Ramos (cell line): ENCODE data around the gene SSH2.

Source experiments
- in situ Hi-C: fragments of 300-500 bp; cut with MboI; formaldehyde crosslinking; loops from one replicate; pipeline ENCODE4 v1.14.3; 2022; ENCODE audit warnings: low sequenced_read_pairs; ENCODE audit not compliant: unreplicated experiment

SSH2 gene

DNA sequence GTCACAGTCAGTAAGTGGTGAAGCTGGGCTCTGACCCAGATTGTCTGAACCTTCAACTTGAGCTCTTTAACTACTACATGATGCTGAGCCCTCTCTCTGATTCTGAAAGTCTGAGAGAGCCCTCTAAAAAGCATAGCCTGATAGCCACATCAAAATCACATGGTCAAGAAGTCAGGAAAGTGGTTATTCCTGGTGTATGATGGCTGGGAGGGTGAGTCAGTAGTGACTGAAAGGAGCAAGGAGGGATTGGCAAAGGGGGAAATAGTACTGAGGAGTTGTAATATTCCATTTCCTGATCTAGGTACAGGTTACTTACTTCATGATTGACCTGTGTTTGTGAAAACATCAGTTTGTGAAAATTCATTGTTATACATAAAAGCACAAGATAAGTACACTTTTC lies 89.1 kb downstream of the SSH2 start:
- in situ Hi-C loops, result no loop called here

DNA sequence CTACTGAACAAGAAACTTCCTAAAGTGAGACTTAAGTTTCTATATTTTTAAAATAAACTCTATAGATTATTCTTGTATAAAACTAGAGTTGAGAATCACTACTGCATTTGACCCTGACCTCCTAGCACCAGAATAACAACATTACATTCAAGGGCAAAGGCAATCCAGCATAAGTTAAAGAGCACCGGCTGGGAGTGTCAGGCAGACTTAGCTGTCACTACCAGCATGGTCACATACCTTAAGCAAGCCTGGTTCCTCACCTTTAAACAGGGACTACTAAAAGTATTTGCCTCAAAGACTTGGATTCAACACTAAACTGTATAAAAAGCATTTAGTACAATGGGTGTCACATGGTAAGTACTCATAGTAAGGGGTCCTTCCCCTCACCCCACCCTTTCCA lies 90.4 kb downstream of the SSH2 start:
- in situ Hi-C loops, result no loop called here

DNA sequence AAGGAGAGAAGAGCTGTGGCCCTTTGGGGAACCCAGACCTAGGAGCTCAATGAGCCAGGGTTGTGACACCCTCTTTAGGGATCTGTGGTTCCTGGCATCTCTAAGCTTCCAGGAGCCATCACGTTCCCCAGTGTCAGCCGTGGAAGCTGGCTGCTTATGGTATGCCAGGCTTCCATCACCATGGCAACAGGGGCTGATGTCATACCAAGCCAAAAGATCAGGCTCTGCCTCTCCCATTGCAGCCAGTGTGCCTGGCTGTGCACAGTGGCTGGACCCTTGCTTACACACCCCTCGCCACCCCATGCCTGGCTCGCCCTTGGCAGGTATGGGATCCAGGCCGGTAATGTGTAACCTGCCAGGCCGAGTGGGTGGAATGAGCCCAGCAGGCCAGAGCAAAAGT lies 91.1 kb downstream of the SSH2 start:
- in situ Hi-C loops, result no loop called here

DNA sequence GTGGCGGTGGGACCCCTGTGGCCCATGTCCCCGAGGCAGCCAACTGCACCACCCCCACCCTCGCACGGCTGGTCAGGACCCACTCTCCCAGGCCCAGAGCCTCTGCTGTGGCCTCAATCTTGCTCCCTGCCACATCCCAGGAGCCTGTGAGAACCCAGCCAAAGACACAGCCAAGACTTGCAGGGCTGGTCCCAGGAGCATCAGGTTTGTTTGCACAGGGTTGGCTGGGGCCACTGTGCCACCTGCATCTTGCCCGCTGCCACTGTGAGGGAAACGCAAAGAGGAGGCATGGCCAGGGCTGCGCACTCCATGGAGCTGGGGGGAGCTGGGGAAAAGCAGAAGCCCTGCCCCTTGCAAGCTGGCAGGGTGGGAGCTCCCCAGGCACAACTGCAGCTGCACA lies 92.5 kb downstream of the SSH2 start:
- in situ Hi-C loops, result no loop called here

DNA sequence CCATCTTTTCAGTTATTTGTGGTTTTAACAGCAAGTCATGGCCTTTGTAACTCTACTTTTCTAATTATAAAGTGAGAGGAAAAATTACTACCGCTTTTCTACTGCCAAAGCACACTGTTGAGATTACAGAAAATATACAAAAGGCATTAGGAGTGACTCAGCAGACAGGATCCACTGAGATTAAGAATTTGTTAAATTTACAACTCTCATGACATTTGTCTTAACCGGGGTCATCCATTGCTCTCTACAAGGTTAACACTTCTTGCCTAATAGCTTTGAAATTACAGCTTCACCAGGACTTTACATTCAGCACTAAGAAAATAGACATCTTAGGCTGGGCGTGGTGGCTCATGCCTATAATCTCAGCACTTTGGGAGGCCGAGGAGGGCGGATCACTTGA lies 93.4 kb downstream of the SSH2 start:
- in situ Hi-C loops, result no loop called here

DNA sequence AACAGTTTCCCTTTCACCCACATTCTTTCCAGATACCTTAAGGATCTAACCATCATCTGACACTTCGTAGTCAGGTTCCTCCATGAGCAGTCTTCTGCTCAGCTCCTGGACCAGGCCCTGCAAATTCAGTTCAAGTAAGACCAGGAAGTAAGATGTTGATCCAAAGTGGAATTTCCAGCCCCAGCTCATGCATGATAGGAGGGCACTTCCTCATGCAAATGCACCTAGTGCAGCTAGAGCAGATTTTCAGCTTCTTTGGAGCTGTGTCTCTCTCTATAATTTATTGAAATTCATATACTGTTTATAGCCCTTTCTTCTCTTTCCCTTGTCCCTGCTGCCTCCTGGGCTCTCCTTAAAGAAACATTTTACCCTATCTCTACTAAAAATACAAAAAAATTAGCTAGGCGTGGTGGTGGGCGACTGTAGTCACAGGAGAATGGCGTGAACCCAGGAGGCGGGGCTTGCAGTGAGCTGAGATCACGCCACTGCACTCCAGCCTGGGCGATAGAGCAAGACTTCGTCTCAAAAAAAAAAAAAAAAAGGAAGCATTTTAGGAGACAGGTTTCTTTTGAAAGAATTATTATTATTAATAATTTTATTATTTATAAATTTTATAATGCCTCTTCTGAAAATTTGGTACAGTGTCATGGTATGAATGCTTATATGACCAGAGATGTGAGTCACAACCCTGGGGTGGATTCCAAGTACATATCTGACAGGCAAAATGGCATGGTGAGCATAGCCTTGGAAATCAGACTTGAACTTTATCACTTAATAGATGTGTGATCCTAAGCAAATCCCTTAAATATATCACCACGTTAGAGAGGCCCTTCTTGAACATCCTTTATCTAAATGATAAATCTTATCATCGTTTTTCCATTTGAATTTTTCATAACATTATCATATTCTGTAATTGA lies 94.3 kb downstream of the SSH2 start:
- in situ Hi-C loops, result no loop called here

DNA sequence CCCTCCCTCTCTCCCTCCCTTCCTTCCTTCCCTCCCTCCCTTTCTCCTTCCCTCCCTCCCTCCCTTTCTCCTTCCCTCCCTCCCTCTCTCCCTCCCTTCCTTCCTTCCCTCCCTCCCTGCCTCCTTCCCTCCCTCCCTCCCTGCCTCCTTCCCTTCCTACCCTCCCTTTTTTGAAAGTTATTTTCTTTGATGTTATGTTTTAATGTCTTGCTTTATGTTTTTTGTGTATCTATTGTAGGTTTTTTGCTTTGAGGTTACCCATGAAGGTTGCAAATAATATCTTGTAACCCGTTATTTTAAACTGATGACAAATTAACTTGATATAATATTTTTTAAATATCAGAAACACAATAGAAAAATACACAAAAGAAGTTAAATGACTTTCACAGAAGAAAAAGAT lies 96.2 kb downstream of the SSH2 start:
- in situ Hi-C loops, result no loop called here

DNA sequence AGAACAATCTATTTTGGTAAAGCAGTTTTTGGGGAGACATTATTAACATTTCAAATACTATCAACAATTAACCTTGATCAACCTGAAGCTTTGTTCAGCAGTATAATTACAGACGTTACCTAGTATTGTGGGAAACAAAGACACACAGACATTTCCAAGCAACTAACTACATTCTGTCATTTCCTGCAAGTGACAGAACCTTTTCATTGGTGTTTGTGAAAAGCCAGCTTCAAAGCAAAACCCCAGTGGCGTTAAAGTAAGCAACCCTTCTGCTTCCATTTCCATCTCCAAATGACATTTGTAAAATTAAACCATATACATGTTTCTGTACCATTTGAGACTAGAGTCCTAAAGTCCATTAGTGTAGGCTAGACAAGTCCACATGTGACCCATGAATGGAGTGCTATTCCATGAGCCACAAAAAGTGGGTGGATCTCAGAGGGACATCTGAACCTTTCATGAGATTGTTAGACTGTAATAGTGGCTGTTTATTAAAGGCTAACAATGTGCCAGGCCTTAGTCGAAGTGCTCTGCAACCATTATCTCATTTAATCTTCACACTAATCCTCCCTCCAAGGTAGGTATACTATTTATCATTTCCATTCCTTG lies 101.2 kb downstream of the SSH2 start:
- in situ Hi-C loops, result no loop called here

DNA sequence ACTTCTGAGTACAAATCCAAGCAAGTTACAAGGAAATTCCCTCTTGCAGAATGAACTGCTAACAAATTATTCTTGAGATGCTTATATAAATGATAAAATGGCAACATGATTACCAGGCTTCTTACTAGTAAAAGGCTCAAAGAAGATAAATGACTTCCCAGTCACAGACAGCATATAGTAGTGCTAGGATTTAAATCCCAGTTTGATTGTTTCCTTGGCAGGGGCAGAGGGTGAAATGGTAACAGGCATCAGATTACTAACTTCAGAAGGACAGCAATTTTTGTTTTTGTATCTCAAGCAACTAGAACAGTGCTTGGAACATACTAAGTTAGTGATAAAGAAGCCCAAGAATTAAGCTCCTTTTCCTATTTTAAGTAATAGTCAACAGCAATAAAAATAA lies 102.8 kb downstream of the SSH2 start:
- in situ Hi-C loops, result no loop called here

DNA sequence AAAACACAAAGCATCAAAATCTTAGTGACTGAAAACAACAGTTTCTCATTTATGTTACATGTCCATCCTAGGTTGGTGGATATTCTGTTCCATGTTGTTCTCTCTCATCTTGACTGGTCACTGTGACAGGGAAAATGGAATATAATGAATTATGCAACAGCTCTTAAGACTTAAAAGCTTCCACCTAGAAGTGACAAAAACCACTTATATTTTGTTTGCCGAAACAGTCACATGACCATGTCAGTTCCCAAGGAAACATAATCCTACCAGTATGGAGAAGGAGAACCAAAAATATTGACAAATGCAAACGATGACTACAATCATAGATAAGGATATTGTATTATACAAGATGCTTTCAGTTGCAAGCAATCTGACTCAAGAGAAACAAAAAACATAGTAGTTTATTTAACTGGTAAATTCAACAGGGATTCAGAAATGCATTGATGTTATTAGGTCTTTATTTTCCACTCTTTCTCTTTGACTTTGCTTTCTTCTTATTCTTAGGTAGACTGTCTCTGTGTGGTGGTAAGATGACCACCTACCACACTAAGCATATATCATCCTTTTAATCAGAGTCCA lies 103.8 kb downstream of the SSH2 start:
- in situ Hi-C loops, result no loop called here

DNA sequence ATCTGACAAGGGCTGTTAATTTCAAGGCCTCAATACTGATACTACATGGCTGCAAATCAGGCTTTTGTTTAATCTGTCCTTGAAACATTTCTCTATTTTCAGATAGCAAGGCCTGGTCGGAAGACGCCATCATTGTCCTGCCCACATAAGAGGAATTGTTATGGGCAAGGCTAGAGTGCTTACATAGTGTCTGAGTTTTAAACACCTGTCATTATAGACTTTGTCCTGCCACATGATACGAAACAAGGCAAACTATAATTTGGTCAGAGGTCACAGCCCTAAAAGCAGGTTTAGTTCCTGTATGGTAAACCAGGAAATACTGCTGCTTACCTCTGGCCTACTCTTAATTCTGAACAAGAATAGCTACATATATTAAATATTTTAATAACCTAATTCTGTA lies 104.4 kb downstream of the SSH2 start:
- in situ Hi-C loops, result no loop called here

DNA sequence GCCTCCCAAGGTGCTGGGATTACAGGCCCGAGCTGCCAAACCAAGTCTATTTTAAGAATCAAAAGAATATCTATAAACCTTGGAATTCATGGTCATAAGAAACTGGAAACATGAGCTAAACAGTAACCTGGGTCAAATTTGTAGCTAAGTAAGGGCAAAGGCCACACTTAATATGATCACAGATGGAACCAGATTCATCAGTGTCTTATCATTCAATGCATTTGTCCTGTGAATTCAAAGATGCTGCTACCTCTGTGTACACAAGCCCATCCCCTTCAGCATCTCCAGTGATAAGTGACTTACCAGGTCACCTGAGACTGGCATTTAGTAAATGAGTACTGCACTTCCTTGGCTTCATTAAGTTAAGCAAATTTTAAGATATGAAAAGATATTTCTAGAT lies 108.1 kb downstream of the SSH2 start:
- in situ Hi-C loops, result no loop called here

DNA sequence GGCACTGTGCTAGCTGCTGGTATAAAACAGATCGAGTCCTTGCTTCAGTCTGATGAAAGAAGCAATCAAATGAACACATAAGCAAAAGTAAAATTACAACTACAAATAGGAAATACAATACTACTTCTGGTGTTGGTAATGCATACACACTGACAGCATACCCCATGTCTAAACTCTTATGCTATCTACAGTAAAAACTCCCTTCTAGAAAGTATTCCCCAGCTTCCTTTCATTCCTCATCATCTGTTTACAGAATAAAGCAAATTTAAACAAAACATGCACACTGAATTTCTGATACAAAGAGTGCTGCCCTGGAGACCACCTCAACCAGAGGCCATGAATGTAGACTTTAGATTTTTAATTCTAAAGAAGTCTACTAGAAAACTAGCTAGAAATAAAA lies 109.6 kb downstream of the SSH2 start:
- in situ Hi-C loops, result no loop called here

DNA sequence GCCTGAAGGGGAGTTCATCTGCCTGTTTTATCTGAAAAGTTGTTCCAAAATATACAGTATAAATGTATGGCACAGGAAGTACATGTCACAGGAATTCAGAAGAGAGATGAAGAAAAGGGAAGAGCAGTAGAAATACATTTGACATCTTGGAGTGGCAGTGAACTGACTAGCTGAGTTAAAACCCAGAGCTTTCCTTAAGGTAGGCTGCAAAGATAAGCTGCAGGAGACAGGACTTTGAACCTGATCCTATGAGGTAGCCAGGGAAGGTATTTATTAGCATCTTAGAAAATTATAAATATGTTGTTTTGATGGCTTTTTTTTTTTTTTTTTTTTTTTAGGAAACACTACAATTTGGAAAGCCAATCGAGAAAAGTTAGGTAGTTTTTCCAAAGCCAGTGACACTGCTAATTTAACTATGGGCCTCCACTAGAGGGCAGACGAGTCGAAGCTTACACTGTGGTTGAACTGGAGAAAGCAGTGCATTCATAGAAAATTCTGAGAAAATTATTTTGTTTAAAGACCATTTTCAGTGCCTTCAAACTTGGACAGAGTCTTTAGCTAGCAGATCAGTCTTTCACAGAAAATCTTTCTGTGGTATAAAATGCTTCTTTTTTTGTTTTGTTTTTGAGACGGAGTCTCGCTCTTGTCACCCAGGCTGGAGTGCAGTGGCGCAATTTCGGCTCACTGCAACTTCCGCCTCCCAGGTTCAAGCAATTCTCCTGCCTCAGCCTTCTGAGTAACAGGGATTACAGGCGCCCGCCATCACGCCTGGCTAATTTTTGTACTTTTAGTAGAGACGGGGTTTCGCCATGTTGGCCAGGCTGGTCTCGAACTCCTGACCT lies 122.3 kb downstream of the SSH2 start:
- in situ Hi-C loops, result loop anchor here (5.0 to 10.0 kb wide), 3 partner anchors 120 to 287 kb away; no protein-coding TSS in a partner anchor

DNA sequence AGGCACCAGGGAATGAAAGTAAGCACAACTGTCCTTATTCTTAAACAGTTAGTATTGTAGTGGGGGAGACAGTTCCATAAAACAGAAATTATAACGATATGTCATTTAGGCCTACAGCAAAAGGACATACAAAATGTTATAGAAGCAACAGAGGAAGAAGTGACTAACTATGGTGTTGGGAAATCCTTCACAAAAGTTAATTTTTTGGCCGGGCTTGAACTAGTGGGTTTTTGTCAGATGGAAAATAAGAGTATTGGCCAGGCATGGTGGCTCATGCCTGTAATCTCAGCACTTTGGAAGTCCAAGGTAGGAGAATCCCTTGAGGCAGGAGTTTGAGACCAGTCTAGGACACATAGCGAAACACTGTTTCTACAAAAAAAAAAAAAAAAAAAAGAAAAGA lies 127.8 kb downstream of the SSH2 start:
- in situ Hi-C loops, result loop anchor here (10.0 kb wide), 2 partner anchors 203 to 293 kb away; no protein-coding TSS in a partner anchor

DNA sequence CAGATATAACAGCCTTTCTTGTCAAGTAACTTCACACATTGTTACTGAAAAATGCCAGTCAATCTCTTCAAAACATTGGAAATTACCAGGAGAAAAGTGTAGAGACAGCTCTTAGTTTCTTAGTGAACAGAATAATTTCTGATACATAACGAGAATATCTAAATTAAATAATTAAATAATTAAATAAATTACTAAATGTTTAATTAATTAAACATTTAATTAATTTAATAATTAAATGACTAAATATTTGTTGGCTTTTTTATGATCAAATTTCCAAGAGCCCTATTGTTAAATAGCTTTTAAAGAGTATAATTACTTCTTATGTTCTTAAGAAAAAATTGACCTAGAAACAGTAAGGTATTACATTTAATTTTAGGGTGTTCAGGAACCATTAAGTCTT lies 129.6 kb downstream of the SSH2 start:
- in situ Hi-C loops, result loop anchor here (10.0 kb wide), 2 partner anchors 204 to 294 kb away; no protein-coding TSS in a partner anchor

DNA sequence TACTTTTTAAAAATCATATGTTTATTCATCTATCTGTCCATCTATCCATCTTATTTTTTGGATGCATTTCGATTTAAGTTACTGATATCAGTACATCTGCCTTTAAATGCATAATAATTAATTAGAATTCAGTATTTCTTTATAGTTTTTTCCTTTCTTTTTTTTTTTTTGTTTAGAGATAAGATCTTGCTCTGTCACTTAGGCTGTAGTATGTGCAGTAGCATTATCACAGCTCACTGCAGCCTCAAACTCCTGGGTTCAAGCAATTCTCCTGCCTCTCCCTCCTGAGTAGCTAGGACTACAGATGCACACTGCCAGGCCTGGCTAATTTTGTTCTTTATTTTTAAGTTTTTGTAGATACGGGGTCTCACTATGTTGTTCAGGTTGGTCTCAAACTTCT lies 133.4 kb downstream of the SSH2 start:
- in situ Hi-C loops, result no loop called here

DNA sequence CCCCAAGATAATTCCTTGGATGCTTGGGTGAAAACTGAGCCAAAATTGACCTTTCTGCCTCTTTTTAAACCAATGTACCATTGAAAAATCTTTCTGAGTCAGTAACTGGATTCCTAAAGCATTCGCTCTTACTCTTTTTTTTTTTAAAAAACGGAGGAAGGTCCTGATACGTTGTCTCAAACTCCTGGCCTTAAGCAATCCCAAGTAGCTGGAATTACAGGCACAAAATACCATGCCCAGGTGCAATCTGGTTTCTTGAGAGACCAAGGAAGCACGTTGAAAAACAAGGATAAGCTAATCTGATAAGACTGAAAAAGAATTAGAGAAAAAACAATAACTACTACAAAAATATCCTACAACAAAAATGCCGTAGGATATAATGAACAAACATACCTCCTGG lies 136.5 kb downstream of the SSH2 start:
- in situ Hi-C loops, result no loop called here

DNA sequence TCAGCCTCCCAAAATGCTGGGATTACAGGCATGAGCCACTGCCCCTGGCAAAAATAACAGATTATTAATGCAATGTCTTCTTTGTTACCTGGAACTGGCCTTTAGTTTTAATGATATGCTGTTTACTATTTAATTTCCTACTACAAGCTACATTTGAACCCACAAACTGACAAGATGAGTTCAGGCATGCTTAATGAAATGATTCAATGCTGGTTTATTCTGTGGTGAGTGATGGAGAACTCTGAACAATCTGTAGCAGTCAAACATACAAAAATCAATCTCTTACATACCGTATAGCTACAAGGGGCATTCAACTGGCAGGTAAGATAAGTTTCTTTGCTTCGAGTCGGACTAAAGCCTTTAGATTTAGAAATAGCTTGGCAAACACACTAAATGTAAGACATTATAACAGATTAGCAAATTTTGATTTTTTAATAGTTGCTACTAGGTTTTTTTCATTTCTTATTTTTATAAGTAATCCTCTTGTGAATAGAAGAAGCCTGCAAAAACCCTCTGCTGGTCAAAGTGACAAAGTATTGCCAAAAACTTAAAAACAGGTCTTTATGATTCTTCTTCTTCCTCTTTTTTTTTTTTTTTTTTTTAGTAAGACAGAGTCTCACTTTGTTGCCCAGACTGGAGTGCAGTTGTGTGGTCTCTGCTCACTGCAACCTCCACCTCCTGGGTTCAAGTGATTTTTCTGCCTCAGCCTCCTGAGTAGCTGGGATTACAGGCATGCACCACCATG lies 138.5 kb downstream of the SSH2 start:
- in situ Hi-C loops, result no loop called here
